H1 (cell line): ENCODE results near the gene ADRB2. TPM values are rescaled to one million over a fixed set of nuclear protein-coding genes. Genes with fewer than 3 reads are reported as not detected.

Source experiments
- CTCF ChIA-PET: fragments of 300-600 bp; sonication (Branson Sonifier 250); formaldehyde crosslinking; loops from one replicate; lab custom pipeline; 2021; ENCODE audit not compliant: partially characterized antibody; lab: Charles Lee
- POLR2A ChIA-PET: fragments of 300-600 bp; sonication (Branson Sonifier 250); formaldehyde crosslinking; loops from one replicate; lab custom pipeline; 2021; ENCODE audit warnings: inconsistent platforms; ENCODE audit not compliant: partially characterized antibody; lab: Charles Lee
- DNase-seq, 2 experiments: peaks; one replicate each; pipeline versions ENCODE4 v3.0.0 to v3.0.0-alpha.2; 2010 to 2022; ENCODE audit warnings: low spot score in 2 of 2, low read depth in 1 of 2, mixed read lengths in 1 of 2
- FAIRE-seq: peaks from 2 replicates; lab custom pipeline; 2011; peaks lifted over from hg19 to GRCh38; lab: Jason Lieb, UNC
- H2AFZ ChIP-seq: 2 replicates; pipeline ENCODE4 v1.8.1; 2012; ENCODE audit warnings: low read length, inconsistent platforms
- H2AK5ac ChIP-seq: 2 replicates; pipeline ENCODE4 v1.6.1; 2013; ENCODE audit warnings: low read depth, low read length
- H2BK120ac ChIP-seq: replicated peaks from 2 replicates; pipeline ENCODE3; 2013; ENCODE audit warnings: low read depth, low read length, inconsistent platforms
- H2BK12ac ChIP-seq: 2 replicates; pipeline ENCODE4 v1.6.1; 2013; ENCODE audit warnings: low read depth, low read length
- H2BK15ac ChIP-seq: 2 replicates; pipeline ENCODE4 v1.6.1; 2013; ENCODE audit warnings: low read length
- H2BK20ac ChIP-seq: 2 replicates; pipeline ENCODE4 v1.6.1; 2013; ENCODE audit warnings: low read length
- H2BK5ac ChIP-seq: 2 replicates; pipeline ENCODE4 v1.6.1; 2013; ENCODE audit warnings: low read depth, low read length
- H3K14ac ChIP-seq: 2 replicates; pipeline ENCODE4 v1.6.1; 2013; ENCODE audit warnings: inconsistent platforms; ENCODE audit not compliant: insufficient read length
- H3K18ac ChIP-seq: 2 replicates; pipeline ENCODE4 v1.6.1; 2013; ENCODE audit warnings: low read length; ENCODE audit errors: extremely low read depth
- H3K23ac ChIP-seq: 2 replicates; pipeline ENCODE4 v1.6.1; 2013; ENCODE audit warnings: inconsistent platforms; ENCODE audit not compliant: insufficient read length
- H3K23me2 ChIP-seq: 2 replicates; pipeline ENCODE4 v1.6.1; 2013; ENCODE audit warnings: low read depth, low read length
- H3K27ac ChIP-seq: 2 replicates; pipeline ENCODE4 v1.6.1; 2011; ENCODE audit warnings: low read depth, low read length, inconsistent platforms
- H3K27me3 ChIP-seq, 4 experiments: replicated peaks in 1 of 4; 1 replicate in 1 of 4; 2 replicates in 3 of 4; pipeline versions ENCODE4 v1.6.1 to v1.8.1; 2011 to 2013; ENCODE audit warnings: low read length in 3 of 4, mild to moderate bottlenecking in 3 of 4, inconsistent platforms in 2 of 4, mixed read lengths in 2 of 4, moderate library complexity in 1 of 4; ENCODE audit not compliant: control insufficient read depth in 3 of 4, insufficient read depth in 3 of 4; ENCODE audit errors: extremely low read depth in 1 of 4
- H3K36me3 ChIP-seq, 4 experiments: 2 replicates each; pipeline versions ENCODE4 v1.6.1 to v1.8.1; 2011 to 2013; ENCODE audit warnings: mild to moderate bottlenecking in 4 of 4, low read length in 3 of 4, moderate library complexity in 2 of 4, control low read depth in 1 of 4, inconsistent platforms in 1 of 4; ENCODE audit not compliant: insufficient read depth in 4 of 4, control insufficient read depth in 2 of 4
- H3K4ac ChIP-seq: replicated peaks from 2 replicates; pipeline ENCODE3; 2013; ENCODE audit warnings: low read length, low read depth, mixed read lengths, inconsistent platforms; ENCODE audit not compliant: insufficient read length
- H3K4me1 ChIP-seq, 4 experiments: replicated peaks in 1 of 4; 1 replicate in 1 of 4; 2 replicates in 3 of 4; pipeline versions ENCODE4 v1.6.1 to v1.8.1; 2011 to 2013; ENCODE audit warnings: low read length in 3 of 4, inconsistent platforms in 2 of 4, mixed read lengths in 1 of 4; ENCODE audit not compliant: insufficient read depth in 4 of 4, control insufficient read depth in 3 of 4
- H3K4me2 ChIP-seq, 2 experiments: 2 replicates each; pipeline versions ENCODE4 v1.6.1 to v1.8.1; 2011 to 2013; ENCODE audit warnings: low read depth in 2 of 2, low read length in 2 of 2, control low read depth in 1 of 2, inconsistent platforms in 1 of 2, mild to moderate bottlenecking in 1 of 2; ENCODE audit not compliant: insufficient read depth in 1 of 2
- H3K4me3 ChIP-seq, 4 experiments: fragments of 200-600, 300-600 bp in 1 of 4; sonication (generic), shearing (Covaris generic), sonication (Bioruptor Twin) in 1 of 4; 2 replicates each; pipeline versions ENCODE4 v1.5.1 to v1.8.1; 2011 to 2016; ENCODE audit warnings: low read length in 4 of 4, low read depth in 3 of 4, control low read depth in 2 of 4, inconsistent platforms in 2 of 4, mild to moderate bottlenecking in 2 of 4, mixed read lengths in 1 of 4, moderate library complexity in 1 of 4; ENCODE audit not compliant: insufficient read depth in 2 of 4; ENCODE audit errors: extremely low read depth in 1 of 4
- H3K56ac ChIP-seq: replicated peaks from 2 replicates; pipeline ENCODE3; 2013; ENCODE audit warnings: low read depth, mild to moderate bottlenecking, mixed read lengths, low read length, inconsistent platforms; ENCODE audit not compliant: insufficient read length
- H3K79me1 ChIP-seq: 2 replicates; pipeline ENCODE4 v1.6.1; 2013; ENCODE audit warnings: low read depth, low read length, control low read depth
- H3K79me2 ChIP-seq, 2 experiments: 2 replicates each; pipeline versions ENCODE4 v1.6.1 to v1.8.1; 2012 to 2013; ENCODE audit warnings: low read length in 2 of 2, mild to moderate bottlenecking in 2 of 2, inconsistent platforms in 1 of 2; ENCODE audit not compliant: insufficient read depth in 2 of 2, control insufficient read depth in 1 of 2
- H3K9ac ChIP-seq, 4 experiments: replicated peaks in 1 of 4; 1 replicate in 1 of 4; 2 replicates in 3 of 4; pipeline versions ENCODE4 v1.6.1 to v1.8.1; 2011 to 2013; ENCODE audit warnings: low read depth in 3 of 4, low read length in 3 of 4, control low read depth in 2 of 4, mild to moderate bottlenecking in 2 of 4, moderate library complexity in 2 of 4, inconsistent platforms in 1 of 4; ENCODE audit errors: extremely low read depth in 1 of 4
- H3K9me3 ChIP-seq, 2 experiments: 2 replicates each; pipeline versions ENCODE4 v1.6.1 to v1.8.1; 2012 to 2013; ENCODE audit warnings: mild to moderate bottlenecking in 2 of 2, moderate library complexity in 2 of 2, control low read depth in 1 of 2, inconsistent platforms in 1 of 2, low read depth in 1 of 2, low read length in 1 of 2, mixed read lengths in 1 of 2; ENCODE audit not compliant: insufficient read depth in 2 of 2
- H4K20me1 ChIP-seq, 2 experiments: replicated peaks in 1 of 2; 2 replicates each; pipeline versions ENCODE3 to v1.8.1; 2011 to 2013; ENCODE audit warnings: inconsistent platforms in 2 of 2, low read length in 2 of 2, mild to moderate bottlenecking in 1 of 2; ENCODE audit not compliant: insufficient read depth in 2 of 2, control insufficient read depth in 1 of 2
- H4K5ac ChIP-seq: 2 replicates; pipeline ENCODE4 v1.6.1; 2013; ENCODE audit warnings: low read length, low read depth, mixed read lengths, inconsistent platforms; ENCODE audit not compliant: insufficient read length
- H4K8ac ChIP-seq: 2 replicates; pipeline ENCODE4 v1.8.0; 2013; ENCODE audit warnings: mild to moderate bottlenecking, moderate library complexity, low read length, inconsistent platforms; ENCODE audit not compliant: insufficient read depth; ENCODE audit errors: extremely low read depth
- H4K91ac ChIP-seq: replicated peaks from 2 replicates; pipeline ENCODE3; 2013; ENCODE audit warnings: low read length, mixed read lengths, inconsistent platforms; ENCODE audit not compliant: insufficient read length
- BRCA1 ChIP-seq: IDR thresholded peaks from 2 replicates; pipeline ENCODE4 v1.6.1; 2012; ENCODE audit warnings: low read depth, low read length, improper control_type of control experiment
- FOSL1 ChIP-seq: IDR thresholded peaks from 2 replicates; pipeline ENCODE4 v1.6.1; 2011; ENCODE audit warnings: mild to moderate bottlenecking, low read depth, low read length, moderate library complexity; ENCODE audit not compliant: insufficient read depth
- KDM5A ChIP-seq: fragments of 200-600 bp; IDR thresholded peaks from 2 replicates; pipeline ENCODE4 v1.7.1; 2012; ENCODE audit warnings: mild to moderate bottlenecking, low read length, inconsistent platforms, mixed read lengths
- NANOG ChIP-seq: IDR thresholded peaks from 2 replicates; pipeline ENCODE4 v1.6.1; 2011; ENCODE audit warnings: low read length, low read depth, mild to moderate bottlenecking, inconsistent platforms; ENCODE audit not compliant: insufficient read depth, poor library complexity, severe bottlenecking
- RAD21 ChIP-seq, 2 experiments: IDR thresholded peaks in 1 of 2; conservative IDR thresholded peaks in 1 of 2; 2 replicates each; pipeline ENCODE4 v1.6.1; 2011; ENCODE audit warnings: low read depth in 2 of 2, low read length in 2 of 2, improper control_type of control experiment in 1 of 2, inconsistent platforms in 1 of 2, mild to moderate bottlenecking in 1 of 2, moderate library complexity in 1 of 2
- RBBP5 ChIP-seq: IDR thresholded peaks from 2 replicates; pipeline ENCODE4 v1.7.1; 2012; ENCODE audit warnings: low read depth, mild to moderate bottlenecking, inconsistent platforms, low read length, moderate library complexity, borderline replicate concordance
- RFX5 ChIP-seq: IDR thresholded peaks from 2 replicates; pipeline ENCODE4 v1.6.1; 2011; ENCODE audit warnings: low read depth, low read length, improper control_type of control experiment, borderline replicate concordance
- RXRA ChIP-seq: IDR thresholded peaks from 2 replicates; pipeline ENCODE4 v1.6.1; 2011; ENCODE audit warnings: low read depth, mild to moderate bottlenecking, low read length, moderate library complexity; ENCODE audit not compliant: insufficient read depth
- SAP30 ChIP-seq: fragments of 300-600 bp; sonication (generic); IDR thresholded peaks from 2 replicates; pipeline ENCODE4 v1.7.1; 2012; ENCODE audit warnings: low read length, moderate library complexity, mild to moderate bottlenecking, inconsistent platforms; ENCODE audit not compliant: insufficient read depth, insufficient replicate concordance
- SP1 ChIP-seq: IDR thresholded peaks from 2 replicates; pipeline ENCODE4 v1.6.1; 2011; ENCODE audit warnings: low read depth, low read length
- SP4 ChIP-seq: IDR thresholded peaks from 2 replicates; pipeline ENCODE4 v1.6.1; 2012; ENCODE audit warnings: low read length, inconsistent platforms
- SRF ChIP-seq: IDR thresholded peaks from 2 replicates; pipeline ENCODE4 v1.6.1; 2011; ENCODE audit warnings: mild to moderate bottlenecking, low read depth, low read length, moderate library complexity
- TCF12 ChIP-seq: IDR thresholded peaks from 2 replicates; pipeline ENCODE4 v1.6.1; 2011; ENCODE audit warnings: low read depth, mild to moderate bottlenecking, low read length
- TEAD4 ChIP-seq: IDR thresholded peaks from 2 replicates; pipeline ENCODE4 v1.6.1; 2012; ENCODE audit warnings: low read depth, low read length, inconsistent platforms, mixed read lengths
- polyA plus RNA-seq, 7 experiments: library from polyadenylated mRNA; depleted of rRNA in 3 of 7; stranded (reverse) in 5 of 7; unstranded in 2 of 7; fragments of >200 nt in 5 of 7; fragments of 200-250 nt in 2 of 7; gene quantifications; 1 replicate in 5 of 7; 2 replicates in 1 of 7; 4 replicates in 1 of 7; pipeline versions ENCODE4 v1.2.1 to v1.2.3, GENCODE V29; 2011 to 2013; ENCODE audit warnings: missing spikeins in 2 of 7, mixed read lengths in 2 of 7
- total RNA-seq: library from RNA; stranded (reverse); fragmentation: NEBNext Ultra II Directional; extraction: Animal tissue kit (Norgen Biotek cat#: 25700); gene quantifications from 2 replicates; pipeline ENCODE4 v1.2.1, GENCODE V29; 2021
- TF ChIP-seq, protein P1 (sequence below): IDR thresholded peaks from 2 replicates; pipeline ENCODE4 v1.6.1; 2011; ENCODE audit warnings: low read depth, mild to moderate bottlenecking, low read length; ENCODE audit not compliant: insufficient read depth

ADRB2 gene
- total and polyA plus RNA-seq, 2 of the 8 experiments (the other 6 are each of a cell fraction or from before 2014, with no cell fraction given): 0.65 to 0.77 TPM

DNA sequence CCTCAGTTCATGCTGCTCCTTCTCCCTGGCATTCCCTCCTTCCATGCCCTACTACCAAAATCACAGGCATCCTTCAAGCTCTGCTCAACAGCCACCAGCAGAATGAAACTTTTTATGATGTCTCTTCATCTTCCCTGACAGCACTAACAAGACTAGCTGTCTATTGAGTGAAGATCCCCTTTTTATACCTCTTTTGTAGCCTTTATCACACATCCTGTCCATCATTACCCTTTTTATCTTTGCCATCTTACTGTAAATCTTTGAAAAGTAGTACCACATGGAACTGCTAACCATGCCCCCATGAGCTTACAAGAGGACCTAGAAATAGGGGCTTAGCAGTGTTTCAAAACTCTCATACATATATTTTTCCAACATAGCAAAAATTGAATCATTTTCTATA is 10.8 kb upstream of the ADRB2 start:
- H2BK120ac ChIP-seq: no peak overlapping the region
- no peak overlapping the region for H2BK20ac ChIP-seq
- no peaks in the 10 kb centered on the region for H4K20me1 ChIP-seq
- no peak overlapping the region for H3K4me3 ChIP-seq
- no peak overlapping the region for H3K14ac ChIP-seq
- no peaks in the 10 kb centered on the region; the same call in 1 of the 2 replicates for H3K23me2 ChIP-seq
- no peak overlapping the region for H3K4ac ChIP-seq
- H4K8ac ChIP-seq: no peak overlapping the region
- H3K79me2 ChIP-seq: no peaks in the 10 kb centered on the region
- no peak overlapping the region for H2BK12ac ChIP-seq
- no peak overlapping the region for H4K5ac ChIP-seq
- H3K9ac ChIP-seq: no peak overlapping the region
- CTCF ChIA-PET: interaction anchor here (0.6 to 1.5 kb wide), 8 partner anchors 9 to 452 kb away, joined by 3 to 5 read pairs (median 4); no protein-coding TSS in a partner anchor
- no peak overlapping the region for H2BK5ac ChIP-seq
- FAIRE-seq (no peak), DNase-seq (no peak)
- no peaks in the 10 kb centered on the region for H3K27me3 ChIP-seq
- H3K79me1 ChIP-seq: no peaks in the 10 kb centered on the region
- H2AK5ac ChIP-seq: no peak overlapping the region
- H3K27ac ChIP-seq: no peak overlapping the region
- no peak overlapping the region for H3K23ac ChIP-seq
- H3K56ac ChIP-seq: no peak overlapping the region
- no peak overlapping the region for H3K4me2 ChIP-seq
- H3K9me3 ChIP-seq: no peaks in the 10 kb centered on the region
- no peak overlapping the region for H2AFZ ChIP-seq
- H3K18ac ChIP-seq: no peak overlapping the region
- no peaks in the 10 kb centered on the region for H3K36me3 ChIP-seq
- H3K4me1 ChIP-seq: no peaks in the 10 kb centered on the region
- no peak overlapping the region for H4K91ac ChIP-seq
- POLR2A ChIA-PET: no interaction called here
- no peak overlapping the region for H2BK15ac ChIP-seq
- TF ChIP-seq KDM5A: no peak
- TF ChIP-seq, protein P1, sequence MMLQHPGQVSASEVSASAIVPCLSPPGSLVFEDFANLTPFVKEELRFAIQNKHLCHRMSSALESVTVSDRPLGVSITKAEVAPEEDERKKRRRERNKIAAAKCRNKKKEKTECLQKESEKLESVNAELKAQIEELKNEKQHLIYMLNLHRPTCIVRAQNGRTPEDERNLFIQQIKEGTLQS: no peak
- TF ChIP-seq TCF12: no peak
- no peak for TF ChIP-seq TEAD4
- TF ChIP-seq SRF: no peak
- TF ChIP-seq NANOG: no peak
- TF ChIP-seq SP1: no peak
- no peak for TF ChIP-seq SP4
- TF ChIP-seq RFX5: no peak
- no peak for TF ChIP-seq FOSL1
- no peak for TF ChIP-seq RAD21 (IDR thresholded peaks at IDR 0.05 in 1 of 2, conservative IDR thresholded peaks at IDR 0.05 in 1 of 2; ENCODE audit: low read depth in 2 of 2, low read length in 2 of 2)
- no peak for TF ChIP-seq RXRA
- no peak for TF ChIP-seq RBBP5
- TF ChIP-seq SAP30: no peak
- no peak for TF ChIP-seq BRCA1
